Measurements from ENCODE around the gene GNAO1. TPM values are rescaled to one million over a fixed set of nuclear protein-coding genes. Genes with fewer than 3 reads are reported as not detected.

The GNAO1 gene
- polyA plus RNA-seq, 1 donor (not counting 4 experiments of a cell fraction or from before 2014, with no cell fraction given): 0.13 TPM

- no peak overlapping the region for H3K9ac ChIP-seq (ENCODE audit: control insufficient read depth, extremely low read depth, insufficient read depth, low read length)
- H3K9me3 ChIP-seq (ENCODE audit: control insufficient read depth, low read depth, low read length): no peaks in the 10 kb centered on the region
- H3K27ac ChIP-seq (ENCODE audit: control insufficient read depth, insufficient read depth, low read length): no peak overlapping the region
- H3K9me1 ChIP-seq (ENCODE audit: control insufficient read depth, extremely low read depth, insufficient read depth, low read length): no peaks in the 10 kb centered on the region
- H3K4me2 ChIP-seq (ENCODE audit: control insufficient read depth, extremely low read depth, insufficient read depth, low read depth, low read length): no peak overlapping the region
- H4K20me1 ChIP-seq (ENCODE audit: control insufficient read depth, extremely low read depth, insufficient read depth, low read length): no peaks in the 10 kb centered on the region
- H3K79me2 ChIP-seq (ENCODE audit: control insufficient read depth, insufficient read depth, low read length): no peaks in the 10 kb centered on the region
- FAIRE-seq (no peak), DNase-seq (ENCODE audit: low read depth, low spot score) (no peak)
- H3K4me1 ChIP-seq (ENCODE audit: control insufficient read depth, extremely low read depth, insufficient read depth, low read length): no peaks in the 10 kb centered on the region
- no peak overlapping the region for H3K4me3 ChIP-seq (ENCODE audit: control insufficient read depth in 2 of 3, extremely low read depth in 1 of 3, insufficient read depth in 2 of 3, low read depth in 1 of 3, low read length in 3 of 3)
- dilution Hi-C loops (cut with MboI; ENCODE audit: extremely low pct_ligation_motif_present, low sequenced_read_pairs): no loop called here
- H3K27me3 ChIP-seq (ENCODE audit: control insufficient read depth, extremely low read depth, insufficient read depth, low read length): peaks cover 16% of the 10 kb centered on the region
- no peak overlapping the region for H2AFZ ChIP-seq (ENCODE audit: control insufficient read depth, low read length)
- H3K36me3 ChIP-seq (ENCODE audit: control insufficient read depth in 2 of 2, extremely low read depth in 1 of 2, insufficient read depth in 2 of 2, low read length in 2 of 2): no peaks in the 10 kb centered on the region
- TF ChIP-seq CTCF (optimal IDR thresholded peaks at IDR 0.05 in 1 of 3, IDR thresholded peaks at IDR 0.05 in 1 of 3, conservative IDR thresholded peaks at IDR 0.05 in 1 of 3; ENCODE audit: extremely low read depth in 1 of 3, insufficient read depth in 2 of 3, low read length in 3 of 3) (no peak), EZH2 (IDR thresholded peaks at IDR 0.05; ENCODE audit: low read length) (no peak)
Observed at GRCh38 chr16:56351481-56351880, 160.2 kb downstream of the GNAO1 start.

GRCh38 chr16:56352351-56353053 is 161.2 kb downstream of the GNAO1 start:
- FAIRE-seq (no peak), DNase-seq (ENCODE audit: low read depth, low spot score) (no peak)
- H3K36me3 ChIP-seq (ENCODE audit: control insufficient read depth in 2 of 2, extremely low read depth in 1 of 2, insufficient read depth in 2 of 2, low read length in 2 of 2): no peaks in the 10 kb centered on the region
- H3K4me2 ChIP-seq (ENCODE audit: control insufficient read depth, extremely low read depth, insufficient read depth, low read depth, low read length): no peak overlapping the region
- peaks cover 4% of the 10 kb centered on the region for H3K4me1 ChIP-seq (ENCODE audit: control insufficient read depth, extremely low read depth, insufficient read depth, low read length)
- peaks cover 16% of the 10 kb centered on the region for H3K27me3 ChIP-seq (ENCODE audit: control insufficient read depth, extremely low read depth, insufficient read depth, low read length)
- H4K20me1 ChIP-seq (ENCODE audit: control insufficient read depth, extremely low read depth, insufficient read depth, low read length): no peaks in the 10 kb centered on the region
- no peaks in the 10 kb centered on the region for H3K9me3 ChIP-seq (ENCODE audit: control insufficient read depth, low read depth, low read length)
- no peak overlapping the region for H3K4me3 ChIP-seq (ENCODE audit: control insufficient read depth in 2 of 3, extremely low read depth in 1 of 3, insufficient read depth in 2 of 3, low read depth in 1 of 3, low read length in 3 of 3)
- H3K9ac ChIP-seq (ENCODE audit: control insufficient read depth, extremely low read depth, insufficient read depth, low read length): no peak overlapping the region
- H3K9me1 ChIP-seq (ENCODE audit: control insufficient read depth, extremely low read depth, insufficient read depth, low read length): no peaks in the 10 kb centered on the region
- no peak for TF ChIP-seq CTCF (optimal IDR thresholded peaks at IDR 0.05 in 1 of 3, IDR thresholded peaks at IDR 0.05 in 1 of 3, conservative IDR thresholded peaks at IDR 0.05 in 1 of 3; ENCODE audit: extremely low read depth in 1 of 3, insufficient read depth in 2 of 3, low read length in 3 of 3)
- no peak for TF ChIP-seq EZH2 (IDR thresholded peaks at IDR 0.05; ENCODE audit: low read length)
- dilution Hi-C loops (cut with MboI; ENCODE audit: extremely low pct_ligation_motif_present, low sequenced_read_pairs): no loop called here
- no peak overlapping the region for H3K27ac ChIP-seq (ENCODE audit: control insufficient read depth, insufficient read depth, low read length)
- no peaks in the 10 kb centered on the region for H3K79me2 ChIP-seq (ENCODE audit: control insufficient read depth, insufficient read depth, low read length)
- H2AFZ ChIP-seq (ENCODE audit: control insufficient read depth, low read length): no peak overlapping the region

Measured in keratinocyte (primary cell).